ENCODE measurements around the gene ARRDC5. TPM values are rescaled to one million over a fixed set of nuclear protein-coding genes. Genes with fewer than 3 reads are reported as not detected.
"Not testable (repeated sequence)": the region's sequence is repeated elsewhere in the genome, so short reads cannot be mapped to it uniquely, and the experiment has no call there.

Gene ARRDC5
- total RNA-seq, result 1.1 and 1.2 TPM in 2 replicates

DNA sequence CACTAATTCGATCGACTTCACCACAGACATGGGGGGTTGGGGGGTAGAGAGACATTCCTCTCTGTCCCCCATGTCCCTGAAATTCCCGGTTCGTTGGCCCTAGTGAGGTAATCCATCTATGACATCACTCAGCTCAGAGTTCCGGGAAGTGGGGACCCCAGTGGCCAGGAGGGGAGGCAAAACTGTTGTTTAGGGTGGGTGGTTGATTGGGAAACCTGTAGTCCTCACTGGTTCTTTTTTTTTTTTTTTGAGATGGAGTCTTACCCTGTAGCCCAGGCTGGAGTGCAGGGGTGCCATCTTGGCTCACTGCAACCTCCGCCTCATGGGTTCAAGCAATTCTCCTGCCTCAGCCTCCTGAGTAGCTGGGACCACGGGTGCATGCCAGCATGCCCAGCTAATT is at the start of gene ARRDC5:
Gene ARRDC5 (minus strand): TSS at position 101 of the 400 bp plus-strand sequence. CDS start 71 bp downstream, at position 30.
- intact Hi-C loops (cut with micrococcal nuclease), result no loop called here

DNA sequence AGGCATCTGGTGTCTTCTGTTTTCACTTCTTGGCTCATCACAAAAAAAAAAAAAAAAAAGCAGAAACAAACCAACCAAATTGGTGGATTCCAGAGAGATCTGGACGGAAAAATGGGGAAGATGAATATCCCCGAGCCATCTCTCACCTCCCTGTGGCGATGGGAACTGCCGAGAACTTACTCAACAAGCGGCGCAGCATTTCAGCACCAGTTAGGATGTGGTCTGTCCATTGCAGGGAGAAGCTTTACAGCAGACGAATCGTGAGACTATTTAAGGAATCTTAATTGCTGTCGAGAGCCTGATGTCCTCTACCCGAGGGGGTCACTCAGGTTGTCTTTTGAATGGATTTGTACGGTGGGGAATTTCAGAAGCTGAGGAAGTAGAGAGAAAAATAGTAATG is 49.0 kb upstream of the ARRDC5 start:
- intact Hi-C loops (cut with micrococcal nuclease), result no loop called here

DNA sequence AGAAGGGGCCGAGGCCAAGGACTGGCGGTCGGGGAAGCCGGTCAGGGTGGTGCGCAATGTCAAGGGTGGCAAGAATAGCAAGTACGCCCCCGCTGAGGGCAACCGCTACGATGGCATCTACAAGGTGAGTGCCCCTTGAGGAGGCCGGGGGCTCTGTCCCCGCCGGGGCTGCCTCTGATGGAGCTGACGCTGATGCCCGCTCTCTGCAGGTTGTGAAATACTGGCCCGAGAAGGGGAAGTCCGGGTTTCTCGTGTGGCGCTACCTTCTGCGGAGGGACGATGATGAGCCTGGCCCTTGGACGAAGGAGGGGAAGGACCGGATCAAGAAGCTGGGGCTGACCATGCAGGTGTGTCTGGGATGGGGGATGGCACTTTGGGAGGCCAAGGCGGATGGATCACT is 48.0 kb upstream of the ARRDC5 start:
- intact Hi-C loops (cut with micrococcal nuclease), result not testable (repeated sequence)

DNA sequence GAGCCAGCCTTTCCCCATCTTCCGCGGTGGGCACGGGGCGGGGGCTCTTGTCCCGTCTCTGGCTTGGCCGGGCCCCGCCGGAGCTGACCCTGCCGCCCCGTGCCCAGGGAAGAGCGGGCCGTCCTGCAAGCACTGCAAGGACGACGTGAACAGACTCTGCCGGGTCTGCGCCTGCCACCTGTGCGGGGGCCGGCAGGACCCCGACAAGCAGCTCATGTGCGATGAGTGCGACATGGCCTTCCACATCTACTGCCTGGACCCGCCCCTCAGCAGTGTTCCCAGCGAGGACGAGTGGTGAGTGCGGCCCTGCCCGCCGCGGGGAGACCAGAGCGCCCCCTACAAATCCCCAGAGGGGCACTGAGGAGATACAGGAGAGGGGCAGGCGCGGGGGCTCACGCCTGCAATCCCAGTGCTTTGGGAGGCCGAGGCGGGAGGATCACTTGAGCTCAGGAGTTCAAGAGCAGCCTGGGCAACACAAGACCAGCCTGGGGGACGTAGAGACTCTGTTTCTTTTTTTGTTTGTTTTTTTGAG is 39.0 kb upstream of the ARRDC5 start:
- intact Hi-C loops (cut with micrococcal nuclease), result not testable (repeated sequence)

DNA sequence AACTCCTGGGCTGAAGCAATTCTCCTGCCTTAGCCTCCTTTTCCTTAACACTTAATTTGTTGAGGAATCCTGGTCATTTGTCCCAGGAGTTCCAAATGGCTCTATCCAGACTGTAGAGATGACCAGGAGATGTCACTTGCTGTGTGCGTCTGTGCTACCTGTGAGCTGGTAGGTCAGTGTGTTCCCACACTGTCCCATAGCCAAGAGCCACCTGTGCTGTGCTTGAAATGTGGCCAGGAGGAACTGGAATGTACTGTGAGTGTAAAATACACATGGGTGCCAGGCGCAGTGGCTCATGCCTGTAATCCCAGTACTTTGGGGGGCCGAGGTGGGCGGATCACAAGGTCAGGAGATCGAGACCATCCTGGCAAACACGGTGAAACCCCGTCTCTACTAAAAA is 36.8 kb upstream of the ARRDC5 start:
- intact Hi-C loops (cut with micrococcal nuclease), result no loop called here

DNA sequence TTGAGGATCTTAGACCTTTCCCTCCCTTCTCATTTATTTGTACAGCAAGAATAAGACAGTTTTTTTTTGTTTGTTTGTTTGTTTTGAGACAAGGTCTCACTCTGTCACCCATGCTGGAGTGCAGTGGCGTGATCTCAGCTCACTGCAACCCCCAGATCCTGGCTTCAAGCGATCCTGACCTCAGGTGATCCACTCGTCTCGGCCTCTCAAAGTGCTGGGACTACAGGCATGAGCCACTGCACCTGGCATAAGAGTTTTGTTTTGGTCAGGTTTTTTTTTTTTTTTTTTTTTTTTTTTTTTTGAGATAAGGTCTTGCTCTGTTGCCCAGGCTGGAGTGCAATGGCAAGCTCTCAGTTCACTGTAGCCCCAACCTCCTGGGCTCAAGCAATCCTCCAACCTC is 35.8 kb upstream of the ARRDC5 start:
- intact Hi-C loops (cut with micrococcal nuclease), result not testable (repeated sequence)

DNA sequence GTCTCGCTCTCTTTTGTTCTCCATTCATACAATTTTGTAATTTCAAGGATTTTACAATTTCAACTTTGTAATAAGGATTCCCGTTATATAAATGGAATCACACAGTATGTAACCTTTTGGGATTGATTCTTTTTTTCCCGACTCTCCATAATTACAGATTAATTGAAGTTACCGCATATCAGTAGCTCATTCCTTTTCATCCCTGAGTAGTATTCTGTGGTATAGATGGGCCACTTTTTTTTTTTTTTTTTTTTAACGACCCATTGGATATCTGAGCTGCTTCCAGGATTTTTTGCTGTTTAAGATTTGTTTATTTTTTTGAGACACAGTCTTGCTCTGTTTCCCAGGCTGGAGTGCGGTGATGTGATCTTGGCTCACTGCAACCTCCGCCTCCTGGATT is 34.4 kb upstream of the ARRDC5 start:
- intact Hi-C loops (cut with micrococcal nuclease), result no loop called here

DNA sequence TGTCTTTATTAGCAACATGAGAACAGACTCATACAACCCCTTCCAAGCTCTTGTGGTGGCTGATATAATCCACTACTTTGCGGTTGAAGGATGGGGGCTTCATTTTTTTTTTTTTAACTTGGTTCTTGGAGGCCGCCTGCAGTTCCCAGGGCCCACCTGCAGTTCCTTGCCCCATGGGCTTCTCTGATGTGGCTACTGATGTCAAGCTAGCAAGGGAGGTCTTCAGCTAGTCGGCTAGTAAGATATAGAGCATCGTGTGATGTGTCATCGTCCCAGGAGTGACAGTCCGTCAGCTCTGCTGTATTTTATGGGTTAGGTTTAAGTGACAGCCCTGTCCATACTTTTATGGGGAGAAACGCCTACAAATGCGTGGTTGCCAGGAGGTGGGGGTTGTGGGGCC is 32.7 kb upstream of the ARRDC5 start:
- intact Hi-C loops (cut with micrococcal nuclease), result no loop called here

DNA sequence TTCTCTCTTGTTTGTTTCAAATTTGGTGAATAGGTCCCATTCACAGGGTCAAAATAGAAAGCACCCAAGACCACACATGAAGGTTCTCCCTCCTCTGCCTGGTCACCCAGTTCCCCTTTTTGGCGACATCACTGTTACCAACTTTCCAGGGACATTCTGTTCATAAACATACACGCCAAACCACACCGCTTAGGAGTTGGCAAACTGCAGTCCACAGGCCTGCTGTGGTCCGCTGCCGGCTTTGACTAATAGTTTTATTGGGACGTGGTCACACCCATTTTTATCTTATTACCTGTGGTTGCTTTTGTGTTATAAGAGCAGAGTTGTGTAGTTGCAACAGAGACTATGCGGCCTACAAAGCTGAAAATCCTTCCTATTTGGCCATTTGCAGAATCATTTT is 30.8 kb upstream of the ARRDC5 start:
- intact Hi-C loops (cut with micrococcal nuclease), result no loop called here

DNA sequence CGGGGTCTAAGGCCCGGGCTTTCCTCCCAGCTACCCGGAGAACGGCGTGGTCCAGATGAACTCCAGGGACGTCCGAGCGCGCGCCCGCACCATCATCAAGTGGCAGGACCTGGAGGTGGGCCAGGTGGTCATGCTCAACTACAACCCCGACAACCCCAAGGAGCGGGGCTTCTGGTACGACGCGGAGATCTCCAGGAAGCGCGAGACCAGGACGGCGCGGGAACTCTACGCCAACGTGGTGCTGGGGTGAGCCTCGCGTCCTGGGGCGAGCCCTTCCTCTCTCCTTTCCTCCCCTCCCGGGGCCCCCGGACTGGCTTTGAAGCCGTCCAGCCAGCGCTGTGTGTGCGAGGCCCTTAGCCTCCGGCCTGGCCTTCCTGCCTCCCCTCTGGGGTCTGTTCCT is 30.0 kb upstream of the ARRDC5 start:
- intact Hi-C loops (cut with micrococcal nuclease), result no loop called here

DNA sequence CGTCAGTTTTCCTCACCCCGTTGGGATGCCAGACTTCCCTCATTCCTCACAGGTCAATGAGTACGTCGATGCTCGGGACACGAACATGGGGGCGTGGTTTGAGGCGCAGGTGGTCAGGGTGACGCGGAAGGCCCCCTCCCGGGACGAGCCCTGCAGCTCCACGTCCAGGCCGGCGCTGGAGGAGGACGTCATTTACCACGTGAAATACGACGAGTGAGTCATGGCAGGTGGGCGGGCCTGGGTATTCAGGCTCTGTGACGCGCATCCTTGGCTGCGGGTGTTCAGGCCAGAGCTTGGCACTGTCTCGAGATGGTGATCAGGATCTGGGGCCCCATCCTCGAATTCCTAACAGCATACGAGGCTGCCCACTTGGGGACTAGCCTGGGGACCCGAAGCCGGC is 28.0 kb upstream of the ARRDC5 start:
- intact Hi-C loops (cut with micrococcal nuclease), result no loop called here

DNA sequence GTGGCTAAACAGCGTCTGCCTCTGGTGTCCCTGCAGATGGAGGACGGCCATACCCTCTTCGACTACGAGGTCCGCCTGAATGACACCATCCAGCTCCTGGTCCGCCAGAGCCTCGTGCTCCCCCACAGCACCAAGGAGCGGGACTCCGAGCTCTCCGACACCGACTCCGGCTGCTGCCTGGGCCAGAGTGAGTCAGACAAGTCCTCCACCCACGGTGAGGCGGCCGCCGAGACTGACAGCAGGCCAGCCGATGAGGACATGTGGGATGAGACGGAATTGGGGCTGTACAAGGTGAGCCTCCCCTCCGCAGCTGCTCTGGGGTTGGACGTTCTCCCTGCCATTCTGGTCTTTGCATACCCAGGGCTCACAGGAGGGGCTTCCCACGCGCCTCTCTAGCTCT is 26.5 kb upstream of the ARRDC5 start:
- intact Hi-C loops (cut with micrococcal nuclease), result no loop called here

DNA sequence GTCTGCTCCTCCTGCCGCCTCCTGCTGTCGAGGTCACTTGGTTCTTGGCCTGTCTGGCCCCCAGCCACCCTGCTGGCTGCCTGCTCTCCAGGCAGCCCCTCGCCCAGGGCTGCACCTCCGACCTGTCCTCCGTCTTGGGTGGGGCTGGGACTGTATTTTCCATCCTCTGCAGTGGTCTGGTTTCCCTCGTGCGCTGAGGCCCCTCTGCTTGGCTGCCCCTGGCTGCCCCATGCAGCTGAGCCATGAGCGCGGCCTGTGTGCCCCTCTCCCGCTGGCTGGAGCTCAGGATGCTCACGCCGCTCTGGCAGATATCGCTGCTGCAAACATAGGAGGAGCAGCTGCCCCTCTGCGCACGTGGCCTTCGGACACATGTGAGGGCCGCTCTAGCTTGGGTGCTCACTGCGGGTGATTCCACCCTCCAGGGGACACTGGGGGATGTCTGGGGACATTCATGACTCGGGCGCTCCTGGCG is 20.6 kb upstream of the ARRDC5 start:
- intact Hi-C loops (cut with micrococcal nuclease), result no loop called here

DNA sequence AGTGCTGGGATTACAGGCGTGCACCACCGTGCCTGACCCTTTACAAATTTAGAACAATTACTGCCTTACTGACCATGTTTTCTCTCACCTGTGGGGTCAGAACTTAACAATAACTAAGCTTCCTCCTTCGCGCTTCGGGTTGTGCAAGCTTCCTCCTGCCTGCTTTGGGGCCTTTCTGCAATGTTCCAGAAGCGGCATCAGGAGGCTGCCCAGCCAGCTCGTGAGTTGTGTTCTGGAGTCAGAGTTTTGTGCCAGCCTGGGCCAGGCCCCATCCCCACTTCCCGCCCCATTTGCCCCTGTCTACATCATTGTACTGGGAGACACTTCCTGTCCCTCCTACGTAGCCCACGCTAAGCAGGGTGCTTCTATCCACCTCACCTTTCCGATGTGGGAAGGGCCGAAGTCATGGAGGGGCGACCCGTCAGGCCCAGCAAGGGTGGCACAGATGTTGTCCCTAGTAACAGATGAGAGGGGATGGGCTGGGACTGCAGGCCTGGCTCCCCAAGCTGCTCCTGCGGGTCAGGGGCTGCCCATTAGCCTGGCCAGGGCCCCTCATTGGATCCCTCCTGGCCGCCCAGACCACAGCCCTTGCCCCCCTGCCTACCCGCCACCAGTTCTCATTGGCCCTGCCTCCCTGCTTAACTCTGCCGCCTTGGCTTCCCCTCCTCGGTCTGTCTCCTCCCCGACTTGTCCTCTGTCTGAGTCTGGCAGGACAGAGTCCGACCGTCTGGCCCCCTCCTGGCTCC is 20.0 kb upstream of the ARRDC5 start:
- intact Hi-C loops (cut with micrococcal nuclease), result no loop called here

DNA sequence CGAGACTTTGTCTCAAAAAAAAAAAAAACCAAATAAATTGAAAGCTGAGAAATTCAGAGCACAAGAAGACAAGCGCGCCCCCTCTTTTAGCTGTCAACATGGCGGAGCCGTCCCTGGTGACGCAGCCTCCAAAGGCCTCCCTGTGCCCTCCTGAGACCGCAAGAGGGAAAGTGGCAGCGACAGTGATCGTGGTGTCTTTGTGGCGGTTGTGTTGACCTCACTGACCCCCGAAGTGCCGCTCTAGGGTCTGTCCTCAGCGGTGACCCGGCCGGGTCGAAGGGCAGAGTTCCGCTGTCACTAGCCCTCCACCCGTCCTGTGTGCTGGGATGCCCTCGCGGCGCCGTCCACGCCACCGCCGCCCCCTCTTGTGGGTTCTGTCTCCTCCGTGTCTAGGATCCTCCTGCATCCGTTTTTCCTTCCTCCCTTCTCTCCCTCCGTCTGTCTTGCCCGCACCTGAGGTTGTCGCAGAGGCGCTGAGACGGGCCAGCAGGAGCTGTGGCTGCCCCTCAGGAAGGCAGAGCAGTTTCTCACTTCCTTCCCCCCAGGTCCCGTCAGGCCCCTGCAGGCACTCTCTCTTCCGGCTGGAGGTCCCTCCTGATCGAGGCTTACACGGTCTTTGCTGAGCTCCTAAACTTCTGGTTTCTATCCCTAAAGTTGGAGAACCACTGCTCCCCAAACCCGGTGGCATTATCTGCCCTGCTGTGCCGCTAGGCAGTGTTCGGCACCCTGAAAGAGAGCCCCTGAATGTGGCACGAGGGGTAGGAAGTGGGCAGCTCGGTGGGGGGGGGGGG is 13.8 kb upstream of the ARRDC5 start:
- intact Hi-C loops (cut with micrococcal nuclease), result no loop called here

DNA sequence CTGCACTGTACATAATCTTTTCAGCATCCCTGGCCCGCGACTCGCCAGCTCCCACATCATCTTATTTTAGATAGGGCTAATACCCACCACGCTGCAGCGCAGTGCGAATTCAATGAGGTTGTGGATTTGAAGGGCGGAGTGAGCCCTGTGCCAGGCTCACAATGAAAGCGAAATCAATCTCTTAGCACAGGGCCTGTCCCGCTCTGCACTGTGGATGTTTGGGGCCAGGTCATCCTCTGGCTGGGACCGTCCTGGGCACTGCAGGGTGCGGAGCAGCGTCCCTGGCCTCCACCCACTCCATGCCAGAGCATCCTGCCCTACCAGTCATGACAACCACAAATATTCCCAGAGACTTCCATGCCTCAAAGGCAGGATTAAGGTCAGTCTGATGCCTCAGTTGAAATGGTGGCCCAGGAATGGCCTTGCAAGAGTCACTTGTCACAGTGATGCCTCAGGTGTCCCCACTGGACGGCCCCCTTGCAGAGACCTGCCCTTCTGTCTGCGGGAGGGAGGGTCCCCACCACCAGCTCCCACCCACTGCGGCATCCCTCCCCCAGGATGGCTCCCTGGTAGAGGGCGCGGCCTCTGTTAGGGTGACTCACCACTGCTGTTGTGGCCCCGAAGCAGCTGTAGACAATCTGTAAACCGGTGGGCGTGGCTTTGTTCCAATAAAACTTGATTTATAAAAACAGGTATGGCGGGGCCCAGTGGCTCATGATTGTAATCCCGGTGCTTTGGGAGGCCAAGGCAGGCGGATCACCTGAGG is 12.2 kb upstream of the ARRDC5 start:
- intact Hi-C loops (cut with micrococcal nuclease), result no loop called here

DNA sequence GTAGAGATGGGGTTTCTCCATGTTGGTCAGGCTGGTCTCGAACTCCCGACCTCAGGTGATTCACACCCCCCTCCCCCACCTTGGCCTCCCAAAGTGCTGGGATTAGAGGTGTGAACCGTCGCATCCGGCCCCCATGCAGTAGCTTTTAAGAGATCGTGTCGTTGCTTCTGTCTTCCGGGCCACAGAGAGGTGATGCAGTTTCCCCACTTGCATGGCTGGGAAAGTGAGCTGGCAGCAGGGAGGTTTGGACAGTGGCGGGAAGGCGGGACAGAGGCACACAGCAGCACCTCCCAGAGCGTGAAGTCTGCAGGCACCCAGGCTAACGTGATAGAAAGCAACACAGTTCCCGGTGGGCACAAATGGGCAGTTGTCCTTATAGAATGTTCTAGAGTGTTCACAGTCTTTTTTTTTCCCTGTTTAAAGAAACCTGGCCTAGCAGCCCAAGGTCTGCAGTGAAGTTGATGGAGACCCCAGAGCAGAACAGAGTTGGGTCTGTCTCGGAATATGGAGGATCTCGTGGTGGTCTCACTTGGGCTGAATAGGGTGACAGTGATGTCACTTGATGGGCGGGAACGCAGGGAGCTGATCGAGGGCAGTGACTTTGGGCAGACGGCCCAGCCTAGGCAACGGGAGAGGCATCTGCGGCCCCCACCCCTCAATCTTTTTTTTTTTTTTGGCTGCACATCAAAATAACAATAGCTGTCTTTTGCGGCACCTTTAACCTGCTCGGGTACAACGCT is 11.5 kb upstream of the ARRDC5 start:
- intact Hi-C loops (cut with micrococcal nuclease), result no loop called here

DNA sequence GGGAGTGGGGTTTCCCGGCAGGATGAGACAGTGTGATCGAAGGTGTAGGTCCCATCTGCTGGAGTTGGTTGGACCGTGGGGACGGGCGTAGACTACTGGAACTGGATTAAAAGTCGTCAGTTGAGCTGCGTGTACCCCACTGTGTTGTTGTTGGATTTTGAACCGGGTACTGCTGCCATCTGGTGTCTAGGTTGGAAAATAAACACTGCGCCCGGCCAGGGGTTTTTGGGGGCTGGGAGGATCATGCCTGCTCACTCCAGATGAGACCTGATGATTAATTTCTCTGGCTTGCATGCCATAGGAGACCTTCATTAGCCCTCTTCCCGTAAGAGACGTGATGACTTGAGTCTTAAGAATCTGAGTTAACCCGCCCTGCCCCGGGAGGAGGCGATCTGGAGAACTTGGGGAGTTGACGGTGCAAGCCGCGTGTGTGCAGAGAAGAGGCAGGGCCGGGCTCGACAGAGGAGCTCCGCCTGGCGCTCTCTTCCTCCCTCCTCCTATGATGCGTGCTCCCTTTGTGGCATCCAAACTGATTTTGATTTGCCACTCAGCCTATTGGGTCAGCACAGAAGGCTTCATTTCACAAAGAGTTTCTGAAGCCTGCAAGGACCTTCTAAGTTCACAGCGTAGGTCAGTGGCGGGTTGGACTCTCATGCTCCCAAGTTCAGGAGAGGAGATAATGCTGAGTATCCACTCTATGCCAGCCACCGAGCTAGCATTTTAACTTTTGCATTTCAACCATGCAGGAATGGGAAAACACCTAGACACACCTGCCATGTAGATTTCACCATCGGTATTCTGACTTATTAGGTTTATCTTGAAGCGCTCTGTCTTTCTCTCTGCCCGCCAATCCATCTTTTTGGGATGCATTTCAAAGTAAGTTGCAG is 9.3 kb upstream of the ARRDC5 start:
- intact Hi-C loops (cut with micrococcal nuclease), result loop anchor here (1.0 to 2.0 kb wide), 4 partner anchors 40 to 187 kb away; partner anchors contain the start of gene KDM4B

DNA sequence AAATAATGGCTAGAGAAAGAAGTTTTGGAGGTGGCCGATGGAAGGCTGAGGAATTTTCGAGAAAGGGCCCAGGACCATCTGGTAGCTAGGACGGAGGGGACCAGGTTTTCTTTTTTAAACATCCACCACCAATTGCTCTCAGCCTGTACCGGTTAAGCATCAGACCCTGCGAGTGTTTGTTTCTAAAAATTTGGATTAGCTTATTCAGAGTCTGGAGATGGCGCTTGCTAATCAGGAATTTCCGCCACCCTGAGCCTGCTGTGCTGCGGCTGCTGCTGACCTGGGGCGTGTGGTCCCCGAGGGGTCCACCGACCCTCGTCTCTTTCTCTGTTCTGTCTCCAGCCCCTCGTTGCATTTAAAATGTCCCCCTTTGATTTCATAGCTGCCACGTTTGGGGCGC is 8.6 kb upstream of the ARRDC5 start:
- intact Hi-C loops (cut with micrococcal nuclease), result loop anchor here (1.0 to 2.0 kb wide), 4 partner anchors 39 to 187 kb away; partner anchors contain the start of gene KDM4B

Data from T-helper 2 cell treated with Interferon-gamma antibody and Interleukin-4, amounts not matched to agents 100 ng/mL and 5 ng/mL, for 36 hours (primary cell).